DMS53 treated with DMSO at 0.1 percent for 48 hours (cell line): Measurements from ENCODE around the gene ZFAND2A.
"Not testable (repeated sequence)": the region's sequence is repeated elsewhere in the genome, so short reads cannot be mapped to it uniquely, and the experiment has no call there.

Source experiments
- DNase-seq: peaks from one replicate; lab custom pipeline; 2025; ENCODE audit not compliant: unreplicated experiment; lab: John Stamatoyannopoulos, UW

ZFAND2A gene

DNA sequence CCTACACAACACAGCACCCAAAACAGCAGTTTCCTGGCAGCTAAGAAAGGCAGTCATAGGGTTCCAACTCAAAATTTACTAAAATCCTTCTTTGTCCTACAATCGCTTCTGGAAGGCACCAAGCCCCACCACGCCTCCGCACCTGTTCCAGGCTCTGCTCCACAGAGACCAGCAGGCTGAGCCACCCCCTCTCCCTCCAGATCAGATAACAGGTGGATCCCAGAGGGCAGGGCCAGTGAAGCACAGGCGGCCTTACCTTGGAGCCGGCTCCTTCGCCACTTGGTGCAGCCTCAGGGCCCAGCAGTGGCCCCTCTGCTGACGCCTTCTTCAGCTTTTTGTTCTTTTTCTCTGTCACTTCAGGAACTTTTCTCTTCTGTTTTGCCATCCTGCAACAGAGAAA, 33.0 kb downstream of the ZFAND2A start:
- no peak for DNase-seq

DNA sequence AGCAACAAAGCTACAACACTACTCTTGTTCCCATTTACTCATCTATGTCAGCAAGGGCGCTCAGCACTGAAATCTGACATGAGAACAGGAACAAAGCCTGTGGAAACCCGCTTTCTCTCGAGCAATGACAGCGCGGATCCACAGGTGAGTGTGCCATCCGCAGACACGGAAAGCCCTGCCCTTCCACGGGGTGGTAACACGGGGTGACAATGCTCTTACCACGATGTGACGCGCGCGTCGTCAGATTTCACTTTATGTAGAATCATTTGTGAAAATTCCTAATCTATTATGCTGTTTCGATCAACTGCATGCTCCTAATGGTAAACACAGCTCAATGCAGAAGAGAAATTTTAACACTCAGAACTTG, 34.4 kb downstream of the ZFAND2A start:
- DNase-seq, result no peak

GRCh38 chr7:1124816-1125602, 35.0 kb downstream of the ZFAND2A start:
- DNase-seq, result no peak

GRCh38 chr7:1124164-1124563, 35.8 kb downstream of the ZFAND2A start:
- no peak for DNase-seq

- DNase-seq, result no peak
Observed at GRCh38 chr7:1123715-1124114, 36.3 kb downstream of the ZFAND2A start.

DNA sequence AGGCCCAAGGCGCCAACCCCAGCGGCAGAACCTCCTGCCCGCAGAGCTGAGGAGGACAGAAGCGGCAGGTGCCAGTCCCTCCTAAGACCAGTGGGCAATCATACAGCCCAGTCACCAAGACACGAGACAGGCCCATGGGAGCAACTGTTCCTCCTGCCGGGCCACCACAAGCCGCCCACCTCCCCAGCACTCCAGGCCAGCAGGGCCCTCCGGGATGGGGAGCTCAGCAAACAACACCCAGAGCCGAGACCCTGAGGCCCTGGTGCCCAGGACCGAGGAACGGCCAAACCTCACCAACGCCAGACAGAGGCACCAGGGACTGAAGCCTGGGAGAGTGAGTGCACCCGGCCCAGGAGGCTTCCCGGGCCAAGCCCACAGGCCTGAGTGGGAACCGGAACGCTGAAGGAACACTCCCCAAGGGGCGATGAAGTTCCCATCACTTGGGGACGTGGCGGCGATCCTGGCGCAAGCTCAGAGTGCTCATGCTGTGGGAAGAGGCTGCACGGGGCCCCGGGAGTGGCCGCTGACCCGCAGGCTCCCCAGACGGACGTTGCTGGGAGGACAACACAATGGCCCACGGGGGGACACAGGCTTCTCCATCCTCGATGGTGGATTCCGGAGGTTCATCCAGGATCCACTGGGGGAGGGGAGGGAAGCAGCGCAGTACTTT, 37.0 kb downstream of the ZFAND2A start:
- DNase-seq, result no peak

- DNase-seq, result no peak
Observed at GRCh38 chr7:1121886-1122831, 37.8 kb downstream of the ZFAND2A start.

DNA sequence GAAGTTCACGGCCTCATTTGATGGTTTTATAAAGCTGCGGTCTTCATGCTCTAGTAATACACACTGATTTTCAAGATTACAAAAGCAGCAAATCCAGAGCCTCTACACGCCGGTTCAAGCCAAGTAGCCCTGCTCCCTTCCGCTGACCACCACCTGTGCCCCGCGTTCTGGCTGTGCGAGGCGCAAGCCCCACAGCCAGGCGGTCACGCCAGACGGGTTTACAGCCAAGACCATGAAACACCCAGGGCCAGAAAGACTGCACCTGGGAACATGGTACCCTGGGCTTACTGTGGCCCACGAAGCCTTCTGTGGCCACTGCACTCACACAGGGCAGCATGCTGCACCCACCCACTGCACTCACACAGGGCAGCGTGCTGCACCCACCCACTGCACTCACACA, 38.5 kb downstream of the ZFAND2A start:
- no peak for DNase-seq

GRCh38 chr7:1120791-1121190, 39.2 kb downstream of the ZFAND2A start:
- DNase-seq, result no peak

DNA sequence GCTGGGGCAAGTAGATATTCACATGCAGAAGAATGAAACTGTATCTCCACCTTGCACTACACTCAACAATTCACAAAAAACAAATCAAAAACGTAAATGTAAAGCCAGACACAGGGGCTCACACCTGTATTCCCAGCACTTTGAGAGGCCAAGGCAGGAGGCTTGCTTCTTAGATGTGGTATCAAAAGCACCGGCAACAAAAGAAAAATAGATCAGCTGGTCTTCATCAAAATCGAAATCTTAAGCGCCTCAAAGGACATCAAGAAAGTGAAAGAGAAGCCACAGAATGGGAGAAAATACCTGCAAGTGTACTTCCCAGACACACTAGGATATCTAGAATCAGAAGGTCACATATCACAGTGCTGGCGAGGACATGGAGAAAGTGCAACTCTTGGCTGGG, 40.8 kb downstream of the ZFAND2A start:
- DNase-seq, result no peak

GRCh38 chr7:1117321-1117928, 42.6 kb downstream of the ZFAND2A start:
- DNase-seq, result no peak

GRCh38 chr7:1116383-1117008, 43.5 kb downstream of the ZFAND2A start:
- not testable (repeated sequence) for DNase-seq

DNA sequence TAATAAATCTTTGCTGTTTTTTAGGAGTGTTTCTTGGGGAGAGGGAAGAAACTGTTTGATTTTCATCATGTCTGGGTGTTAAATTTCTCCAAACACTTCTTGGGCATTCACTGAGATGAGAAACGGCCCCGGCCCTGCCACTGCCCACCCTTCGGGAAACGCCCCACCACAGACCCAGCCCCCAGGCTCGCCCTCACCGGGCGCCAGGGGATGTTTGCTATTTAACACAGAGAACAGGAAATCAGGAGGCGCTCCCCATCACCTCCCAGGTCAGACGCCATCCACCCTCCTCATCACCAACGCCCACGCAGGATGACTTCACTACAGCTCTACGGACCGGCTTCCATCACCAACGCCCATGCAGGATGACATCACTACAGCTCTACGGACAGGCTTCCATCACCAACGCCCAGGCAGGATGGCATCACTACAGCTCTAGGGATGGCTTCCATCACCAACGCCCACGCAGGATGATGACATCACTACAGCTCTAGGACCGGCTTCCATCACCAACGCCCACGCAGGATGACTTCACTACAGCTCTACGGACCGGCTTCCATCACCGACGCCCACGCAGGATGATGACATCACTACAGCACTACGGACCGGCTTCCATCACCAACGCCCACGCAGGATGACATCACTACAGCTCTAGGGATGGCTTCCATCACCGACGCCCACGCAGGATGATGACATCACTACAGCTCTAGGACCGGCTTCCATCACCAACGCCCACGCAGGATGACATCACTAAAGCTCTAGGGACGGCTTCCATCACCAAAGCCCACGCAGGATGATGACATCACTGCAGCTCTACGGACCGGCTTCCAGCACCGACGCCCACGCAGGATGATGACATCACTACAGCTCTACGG, 44.6 kb downstream of the ZFAND2A start:
- DNase-seq, result not testable (repeated sequence)

DNA sequence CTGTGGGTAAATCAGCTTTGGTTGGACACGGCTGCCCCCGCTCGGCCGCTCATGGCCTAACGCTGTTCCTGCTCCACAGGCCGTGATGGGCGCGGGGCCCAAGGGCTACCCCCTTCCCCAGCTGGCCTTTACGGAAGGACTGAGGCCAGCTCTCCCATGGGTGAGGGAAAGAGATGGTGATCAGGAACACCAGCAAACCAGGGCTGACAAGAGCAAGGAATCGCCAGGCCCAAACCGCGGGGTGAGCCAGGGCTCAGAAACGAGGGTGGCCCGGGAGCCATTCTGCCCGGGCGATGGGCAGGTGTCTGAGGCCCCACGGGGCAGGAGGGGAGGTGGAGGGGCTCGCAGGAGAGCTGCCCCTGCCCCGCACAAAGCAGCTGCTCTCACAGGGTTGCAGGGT, 45.5 kb downstream of the ZFAND2A start:
- no peak for DNase-seq

DNA sequence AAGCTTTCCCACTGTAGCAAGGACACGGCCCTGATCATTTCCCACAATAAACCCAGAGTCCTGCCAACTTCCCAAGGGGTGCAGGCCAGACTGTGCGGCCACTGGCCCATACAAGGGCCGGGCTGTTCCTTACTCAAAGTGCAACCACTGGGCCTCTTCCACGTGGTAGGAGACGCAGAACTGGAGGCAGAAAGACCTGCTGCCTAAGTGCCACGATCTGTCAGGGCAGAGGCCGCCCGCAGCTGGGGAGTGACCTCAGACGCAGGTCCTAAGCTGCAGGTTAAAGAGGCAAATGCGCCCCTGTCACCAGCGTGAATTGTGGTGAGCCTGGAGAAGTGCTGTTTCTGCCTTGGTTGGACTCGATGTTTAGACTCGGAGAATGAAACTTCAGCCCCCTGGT, 45.9 kb downstream of the ZFAND2A start:
- DNase-seq, result no peak

DNA sequence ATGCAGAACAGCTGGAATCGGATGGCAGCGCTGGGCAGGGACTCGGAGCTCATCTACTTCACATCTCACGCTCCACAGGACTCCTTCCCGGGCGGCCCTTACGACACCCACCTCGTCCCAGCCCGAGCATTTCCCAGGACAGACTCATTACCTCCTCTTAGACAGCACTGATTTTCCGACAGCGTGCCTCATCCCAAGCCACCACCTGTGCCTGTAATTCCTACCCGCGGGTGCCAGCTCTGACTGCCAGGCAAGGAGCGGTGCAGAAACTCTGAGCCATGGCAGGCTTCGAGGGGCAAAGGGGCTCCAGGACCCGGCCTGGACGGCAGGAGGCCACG, 46.5 kb downstream of the ZFAND2A start:
- no peak for DNase-seq

DNA sequence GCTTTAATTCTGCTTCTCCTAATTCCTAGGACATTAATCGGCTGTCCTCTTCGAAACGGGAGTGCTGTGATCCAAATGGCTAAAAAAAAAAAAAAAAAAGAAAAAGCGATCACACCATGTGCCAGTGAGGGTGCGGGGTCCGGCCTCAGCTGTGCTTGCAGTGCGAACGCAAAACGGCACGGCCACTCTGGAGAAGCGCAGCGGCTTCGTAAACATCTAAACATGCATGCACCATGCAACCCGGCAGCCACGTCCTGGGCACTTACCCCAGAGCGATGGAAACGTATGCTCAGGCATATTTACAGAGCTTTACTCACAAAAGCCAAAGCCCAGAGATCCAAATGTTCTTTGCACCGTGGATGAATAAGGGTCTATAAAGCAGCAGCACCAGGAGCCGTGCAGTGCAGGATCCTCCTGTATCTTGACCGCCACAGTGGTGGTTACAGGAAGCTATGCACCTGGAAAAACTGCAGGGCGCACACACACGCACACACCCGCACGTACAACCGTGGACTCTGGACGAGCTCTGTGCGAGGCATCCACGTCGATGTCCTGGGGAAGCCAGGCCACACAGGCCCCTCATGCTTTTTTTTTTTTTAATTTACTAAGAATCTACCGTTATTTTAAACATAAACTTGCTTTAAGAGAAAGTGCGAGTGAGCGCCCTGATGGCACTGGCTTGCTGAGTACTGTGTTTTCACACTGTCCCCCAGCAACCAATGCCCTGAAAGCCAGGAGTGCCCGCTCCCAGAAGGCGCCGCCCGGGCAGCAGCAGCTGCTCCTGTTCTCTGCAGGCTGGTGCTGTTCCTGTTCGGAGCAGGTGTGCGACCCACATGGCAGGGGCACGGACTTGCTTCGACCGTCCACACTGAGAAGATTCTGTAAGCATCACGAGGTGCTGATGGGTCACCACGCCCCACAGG, 47.1 kb downstream of the ZFAND2A start:
- DNase-seq, result no peak

DNA sequence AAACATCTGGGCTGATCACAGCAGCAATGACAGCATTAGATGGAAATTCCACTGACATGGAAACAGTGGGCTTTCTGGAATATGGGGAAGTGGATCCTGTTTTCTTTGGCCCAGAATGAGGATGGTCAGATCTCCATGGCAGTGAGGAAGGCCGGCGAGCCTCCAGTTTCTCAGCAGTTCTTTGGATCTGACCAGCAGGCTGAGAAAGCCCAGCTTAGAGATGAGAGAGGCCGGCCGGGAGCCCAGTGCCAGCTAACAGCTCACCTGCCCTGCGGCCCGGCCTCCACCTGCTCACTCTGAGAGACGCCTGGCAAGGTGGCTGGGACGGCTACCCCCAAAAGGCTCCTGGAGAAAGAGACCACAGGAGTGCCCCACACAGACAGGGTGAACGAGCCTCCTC, 47.9 kb downstream of the ZFAND2A start:
- DNase-seq, result no peak

- DNase-seq, result no peak
Observed at GRCh38 chr7:1111156-1111555, 48.8 kb downstream of the ZFAND2A start.
